Kidney tubule cell (primary cell): ENCODE results near the gene UNC5B.

Experiments used
- DNase-seq: peaks from one replicate; pipeline ENCODE4 v3.0.0-alpha.2; 2018; ENCODE audit warnings: low spot score

The UNC5B gene

DNA sequence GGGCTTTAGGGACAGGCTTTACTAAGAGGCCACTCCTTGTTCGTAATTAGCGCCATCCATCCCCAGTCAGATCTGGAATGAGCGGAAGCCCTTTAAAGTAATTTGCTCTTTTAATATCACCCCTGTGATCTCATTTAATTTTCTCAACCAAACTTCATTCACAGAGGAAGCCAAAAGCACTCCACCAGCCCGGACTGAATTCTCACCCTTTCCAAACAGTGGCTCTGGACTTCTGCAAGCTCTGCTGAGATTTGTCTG lies 43.1 kb downstream of the UNC5B start:
- DNase-seq: no peak

DNA sequence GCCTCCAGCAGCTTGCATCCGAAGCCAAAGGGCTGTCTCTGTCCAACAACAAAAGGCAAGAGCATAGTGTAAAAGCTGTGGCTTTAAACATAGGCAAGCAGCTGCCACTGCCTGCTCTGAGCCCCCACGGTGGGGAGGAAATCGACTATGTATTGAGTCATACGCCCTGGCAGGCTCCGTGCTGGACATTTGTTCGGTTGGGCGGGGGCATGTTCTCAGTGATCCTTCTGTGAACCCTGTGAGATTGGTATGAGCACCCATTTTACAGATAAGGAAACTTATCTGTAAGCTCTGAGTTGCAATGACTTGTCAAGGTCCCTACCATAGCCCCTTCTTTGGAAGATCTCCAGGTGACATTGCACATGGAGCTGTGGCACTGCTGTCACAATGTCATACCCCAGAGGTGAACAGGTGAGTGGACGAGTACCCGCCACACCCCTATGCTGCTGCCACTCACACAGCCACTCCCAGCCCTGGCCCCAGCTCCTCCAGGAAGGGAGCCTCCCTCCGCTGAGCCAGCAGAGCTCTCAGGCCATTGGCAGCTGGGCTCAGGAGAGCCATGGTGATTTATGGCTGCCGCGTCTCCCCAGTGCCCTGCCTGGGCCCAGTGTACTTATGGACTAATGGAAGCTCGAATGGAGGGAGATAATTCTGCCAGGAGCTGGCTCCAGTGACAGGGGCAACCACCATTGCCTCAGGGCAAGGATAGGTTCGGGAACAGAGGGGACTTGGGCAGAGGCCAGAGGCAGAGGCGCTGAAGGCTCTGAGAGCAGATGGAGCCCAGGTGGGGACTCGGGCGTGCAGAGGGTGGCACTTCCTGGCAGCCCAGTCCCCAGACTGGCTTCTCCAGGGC lies 43.7 kb downstream of the UNC5B start:
- peak; percentile 36 for DNase-seq

DNA sequence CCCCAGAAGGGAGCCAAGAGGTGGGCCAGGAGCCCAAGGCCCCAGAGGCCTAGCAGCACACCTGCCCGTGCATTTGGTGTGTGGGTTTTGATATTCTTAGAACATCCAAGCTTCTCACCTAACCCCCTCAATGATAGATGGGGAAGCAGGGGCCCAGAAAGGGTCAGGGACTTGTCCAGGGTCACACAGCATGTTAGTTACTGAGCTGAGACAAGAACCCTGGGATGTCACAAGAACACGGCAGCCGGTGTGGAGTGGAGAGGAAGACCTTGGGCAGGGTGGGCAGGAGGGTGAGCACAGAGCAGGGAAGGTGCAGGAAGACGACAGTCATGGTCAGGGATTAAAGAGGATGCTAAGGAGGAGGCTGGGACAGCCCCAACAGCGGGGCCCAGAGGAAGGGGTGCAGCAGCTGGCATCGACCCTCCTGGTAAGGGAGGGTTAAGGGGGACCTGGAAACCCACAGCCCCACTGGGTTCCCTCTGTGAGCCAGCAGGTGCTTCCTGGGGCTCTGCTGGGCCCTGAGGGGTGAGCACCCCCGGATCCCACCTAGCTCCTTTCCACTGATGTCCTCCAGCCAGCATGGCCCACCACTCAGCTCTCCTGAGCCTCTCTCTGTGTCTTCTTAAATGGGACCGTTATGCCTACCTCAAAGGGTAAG lies 44.4 kb downstream of the UNC5B start:
- no peak for DNase-seq

DNA sequence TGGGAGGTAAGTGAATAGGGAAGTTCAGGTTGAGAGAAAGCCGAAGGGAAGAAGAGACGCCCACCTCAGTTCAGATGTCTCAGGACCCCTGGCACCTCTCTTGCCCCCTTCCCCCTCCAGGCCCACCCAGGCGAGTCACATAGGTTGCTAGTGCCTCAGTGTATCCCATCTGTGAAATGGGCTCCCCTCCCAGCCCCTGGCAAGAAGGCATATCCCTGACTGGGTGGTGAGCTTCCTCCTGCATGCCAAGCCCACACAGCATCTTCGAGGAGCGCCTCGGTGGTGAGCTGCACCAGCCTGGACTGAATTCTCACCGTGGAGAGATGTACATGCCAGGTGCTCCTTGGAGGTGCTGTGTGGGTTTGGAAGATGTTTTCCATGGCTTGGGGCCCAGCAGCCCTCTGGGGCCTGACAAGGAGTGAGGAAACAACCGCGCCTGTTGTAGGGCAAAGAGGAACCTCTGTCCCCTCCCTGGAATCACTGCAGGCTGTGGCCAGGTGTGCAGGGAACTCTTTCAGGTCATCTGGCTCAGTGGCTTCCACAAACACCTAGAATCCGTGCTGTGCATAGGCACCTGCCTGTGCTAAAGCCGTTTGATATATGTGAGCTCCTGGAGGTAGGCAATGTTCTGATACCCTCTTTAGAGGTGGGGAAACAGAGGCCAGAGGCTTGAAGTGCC lies 45.1 kb downstream of the UNC5B start:
- DNase-seq: no peak

DNA sequence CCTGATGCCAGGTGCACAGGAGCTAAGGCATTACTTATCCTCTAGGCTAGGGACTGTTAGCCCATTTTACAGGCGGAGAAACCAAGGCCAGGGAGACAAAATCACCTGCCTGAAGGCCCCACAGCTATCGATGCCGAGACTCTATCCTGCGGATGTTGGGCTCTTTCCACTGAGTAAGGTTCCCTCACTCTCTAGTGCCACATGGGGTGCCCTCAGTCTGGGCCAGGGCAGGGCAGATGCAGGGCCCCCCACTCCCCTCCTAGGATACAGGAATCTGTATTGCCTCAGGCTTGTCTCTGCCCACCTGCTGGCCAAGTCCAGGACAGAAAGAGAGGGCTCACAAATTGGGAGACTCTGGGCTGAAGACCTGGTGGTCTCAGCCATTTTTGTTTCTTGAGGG lies 45.7 kb downstream of the UNC5B start:
- no peak for DNase-seq

DNA sequence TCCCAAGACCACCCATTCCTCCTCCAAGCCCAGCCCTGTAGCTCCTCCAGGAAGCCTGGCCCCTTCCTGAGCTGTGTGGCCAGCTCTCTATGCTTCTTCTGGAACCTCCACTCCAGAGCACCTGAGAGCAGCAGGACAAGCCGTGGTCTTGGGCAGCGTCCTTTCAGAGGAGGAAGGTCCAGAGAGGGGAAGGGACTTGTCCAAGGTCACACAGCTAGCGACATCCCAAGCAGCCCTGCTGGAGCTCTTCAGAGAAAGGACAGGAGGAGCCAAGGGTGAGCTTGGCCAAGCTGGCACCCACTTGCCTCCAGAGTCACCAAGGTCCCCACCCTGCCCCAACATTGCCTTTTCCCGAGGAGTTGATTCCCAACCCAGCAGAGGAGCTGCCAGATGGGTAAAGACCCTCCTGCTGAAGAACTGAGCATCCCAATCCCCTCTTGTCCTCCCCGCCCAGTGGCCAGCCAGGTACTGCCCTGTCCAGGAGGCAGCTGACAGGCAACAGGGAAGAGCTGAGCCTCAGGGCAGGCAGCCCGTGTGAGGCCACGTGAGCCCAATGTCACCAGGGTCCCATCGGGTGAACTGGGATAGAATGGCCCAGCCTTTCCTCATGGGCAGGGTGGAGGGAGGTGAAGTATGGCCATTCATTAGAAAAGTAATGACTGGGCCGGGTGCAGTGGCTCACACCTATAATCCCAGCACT lies 46.2 kb downstream of the UNC5B start:
- DNase-seq: no peak

DNA sequence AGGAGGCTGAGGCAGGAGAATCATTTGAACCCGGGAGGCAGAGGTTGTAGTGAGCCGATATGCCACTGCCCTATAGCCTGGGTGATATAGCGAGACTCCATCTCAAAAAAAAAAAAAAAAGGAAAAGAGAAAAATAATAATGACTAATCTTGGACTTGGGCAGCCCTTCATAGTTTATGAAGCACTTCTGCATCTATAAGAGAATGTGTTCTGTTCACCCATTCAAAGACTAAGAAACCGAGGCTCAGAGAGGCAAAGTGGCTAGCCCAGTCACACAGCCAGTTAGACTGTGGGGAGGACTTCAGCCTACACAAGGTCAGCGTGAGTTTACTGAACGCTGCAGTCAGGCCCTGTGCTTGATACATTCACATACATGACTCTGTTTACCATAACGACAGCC lies 46.9 kb downstream of the UNC5B start:
- no peak for DNase-seq

DNA sequence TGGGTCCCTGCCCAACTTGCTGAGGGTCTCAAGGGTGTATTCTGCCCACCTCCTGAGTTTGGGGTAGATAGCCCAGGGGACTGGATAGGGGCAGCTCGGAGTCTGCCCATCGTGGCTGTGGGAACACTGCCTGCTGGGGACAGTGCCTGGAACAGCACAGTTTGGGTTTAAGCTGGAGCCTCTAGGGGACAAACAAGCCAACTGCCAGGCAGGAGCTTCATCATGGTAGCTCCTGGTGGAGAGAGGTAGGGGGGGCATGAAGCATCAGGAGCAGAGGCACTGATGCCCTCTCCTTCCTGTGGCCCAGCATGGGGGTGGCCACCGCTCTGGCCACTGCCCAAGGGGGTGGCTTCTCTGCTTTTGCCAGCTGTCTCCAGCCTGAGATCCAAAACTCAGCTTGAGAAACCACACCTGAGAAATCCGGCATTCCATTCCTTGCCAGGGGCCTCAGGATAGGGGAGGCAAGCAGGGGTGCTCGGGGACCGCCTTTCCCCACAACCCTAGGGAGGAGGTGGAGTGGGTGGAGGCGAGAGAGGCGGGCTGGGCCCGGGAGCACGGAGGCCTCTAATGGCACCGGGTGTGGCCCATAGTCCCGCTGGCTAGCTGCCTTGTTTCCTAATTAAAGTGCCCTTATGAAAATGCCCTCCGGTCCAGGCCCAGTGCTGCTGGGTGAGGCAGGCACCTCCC lies 47.6 kb downstream of the UNC5B start:
- DNase-seq: no peak

DNA sequence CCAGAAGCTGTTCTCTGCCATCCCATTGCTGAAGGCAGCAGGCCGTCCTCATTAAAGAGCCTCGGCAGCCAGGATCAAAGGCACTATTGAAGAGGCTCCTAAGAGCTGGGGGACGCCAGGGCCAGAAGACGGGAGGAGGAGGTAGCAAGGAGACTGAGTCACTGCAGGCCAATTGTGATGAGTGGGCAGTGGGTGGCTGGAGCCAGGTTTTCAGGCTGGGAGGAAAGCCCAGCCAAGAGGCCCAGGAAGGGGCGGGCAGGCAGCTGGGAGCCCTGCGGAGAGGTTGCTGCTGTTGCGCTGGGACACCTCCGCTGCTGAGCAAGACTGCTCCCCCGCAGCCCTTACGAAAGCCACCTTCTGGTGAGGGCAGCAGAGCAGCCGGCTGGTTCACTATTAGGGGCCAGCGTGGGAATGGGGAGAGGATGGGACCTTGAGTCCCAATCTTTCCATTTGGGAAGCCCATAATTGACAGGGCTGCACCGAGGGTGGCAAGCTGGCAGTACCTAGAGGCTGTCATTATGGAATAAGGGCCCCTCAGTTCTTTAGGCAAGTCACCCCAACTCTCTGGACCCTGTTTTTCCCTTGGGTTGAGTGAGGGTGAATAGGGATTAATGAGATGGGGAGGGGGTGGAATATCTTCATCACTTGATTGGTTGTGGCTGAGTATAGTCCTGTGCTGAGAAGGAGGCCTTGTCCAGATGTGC lies 48.4 kb downstream of the UNC5B start:
- no peak for DNase-seq

DNA sequence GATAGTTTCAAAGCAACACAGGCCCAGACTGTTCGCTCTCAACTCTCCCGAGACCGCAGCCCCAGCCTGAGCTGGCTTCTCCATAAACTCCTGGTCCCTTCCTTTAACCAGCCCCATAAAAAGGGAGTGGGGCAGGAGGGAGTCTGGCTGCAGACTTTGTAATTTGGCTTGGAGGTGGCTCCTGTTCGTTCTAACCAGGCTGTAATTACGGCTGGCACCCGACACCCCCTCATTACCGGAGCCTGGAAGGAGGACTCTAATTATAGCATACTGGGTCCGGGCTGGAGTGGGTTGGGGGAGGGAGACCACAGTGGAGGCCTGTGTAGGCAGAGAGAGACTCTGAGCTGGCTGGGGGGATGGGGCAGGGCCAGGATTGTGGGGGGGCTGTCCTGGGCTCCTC lies 49.7 kb downstream of the UNC5B start:
- no peak for DNase-seq

DNA sequence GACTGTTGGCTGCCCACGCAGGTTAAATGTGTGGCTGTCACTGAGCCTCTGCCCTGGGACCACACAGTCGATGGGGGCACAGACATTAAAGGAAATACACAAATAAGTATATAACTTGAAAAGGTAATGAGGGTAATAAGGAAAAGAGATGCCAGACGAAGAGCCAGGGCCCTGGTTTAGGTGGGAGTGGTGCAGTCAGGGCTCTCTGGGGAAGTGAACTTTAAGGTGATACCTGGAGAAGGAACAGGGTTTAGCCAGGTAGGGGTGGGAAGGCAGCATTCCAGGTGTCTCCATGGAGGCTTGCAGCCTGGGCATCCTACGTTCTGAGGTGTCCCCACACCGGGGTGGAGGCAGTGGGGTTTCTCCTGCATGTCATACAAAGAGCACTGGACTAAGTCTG lies 50.4 kb downstream of the UNC5B start:
- DNase-seq: no peak

DNA sequence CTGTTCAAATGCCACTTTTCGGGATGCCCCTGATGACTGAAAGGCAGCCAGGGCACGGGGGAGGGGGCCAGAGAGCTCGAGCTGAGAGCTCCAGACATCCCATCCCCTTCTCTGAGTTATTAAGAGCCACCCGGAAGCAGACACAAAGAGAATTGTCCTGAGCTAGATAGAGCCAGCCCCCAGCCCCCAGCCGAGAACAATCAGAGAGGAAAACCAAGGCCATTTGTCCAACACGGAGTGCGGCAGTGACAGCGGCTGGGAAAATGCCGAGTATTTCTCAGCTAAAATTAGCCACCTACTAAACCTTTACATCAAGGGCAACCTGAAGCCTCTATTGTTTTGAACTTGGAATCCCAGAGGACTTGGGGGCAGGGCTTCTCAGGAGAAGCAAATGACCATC lies 51.0 kb downstream of the UNC5B start:
- DNase-seq: no peak

DNA sequence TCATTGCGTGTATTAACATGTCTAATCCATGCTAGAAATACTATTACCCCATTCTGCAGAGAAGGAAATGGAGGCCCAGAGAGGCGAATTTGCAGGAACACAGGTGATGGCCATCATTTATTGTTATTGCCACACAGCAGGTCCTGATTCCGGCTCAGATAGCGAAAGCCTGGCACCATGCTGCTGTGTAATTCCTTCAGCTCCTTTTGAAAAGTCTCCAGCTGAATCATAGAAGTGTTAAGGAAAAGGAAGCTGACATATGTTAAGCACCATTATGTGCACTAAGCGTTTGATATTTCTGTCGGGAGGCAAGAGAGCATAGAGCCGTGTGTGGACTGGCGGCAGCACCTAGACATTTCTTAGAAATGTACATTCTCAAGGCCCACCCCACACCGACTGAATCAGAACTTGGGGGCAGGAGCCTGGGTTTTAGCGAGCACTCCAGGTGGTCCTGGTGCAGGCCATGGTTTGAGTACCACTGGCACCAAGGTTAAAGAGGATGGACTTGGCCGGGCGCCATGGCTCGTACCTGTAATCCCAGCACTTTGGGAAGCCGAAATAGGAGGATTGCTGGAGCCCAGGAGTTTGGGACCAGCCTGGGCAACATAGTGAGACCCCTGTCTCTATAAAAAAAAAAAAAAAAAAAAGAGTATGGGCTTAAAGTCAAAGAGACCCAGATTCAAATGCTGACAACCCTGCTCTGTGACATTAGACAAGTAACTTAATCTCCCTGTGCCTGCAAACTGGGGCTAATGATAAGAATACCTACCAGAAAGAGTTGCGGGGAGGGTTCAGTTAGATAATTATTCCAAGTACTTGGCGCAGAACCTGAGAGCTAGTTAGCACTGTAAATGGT lies 52.2 kb downstream of the UNC5B start:
- DNase-seq: no peak

DNA sequence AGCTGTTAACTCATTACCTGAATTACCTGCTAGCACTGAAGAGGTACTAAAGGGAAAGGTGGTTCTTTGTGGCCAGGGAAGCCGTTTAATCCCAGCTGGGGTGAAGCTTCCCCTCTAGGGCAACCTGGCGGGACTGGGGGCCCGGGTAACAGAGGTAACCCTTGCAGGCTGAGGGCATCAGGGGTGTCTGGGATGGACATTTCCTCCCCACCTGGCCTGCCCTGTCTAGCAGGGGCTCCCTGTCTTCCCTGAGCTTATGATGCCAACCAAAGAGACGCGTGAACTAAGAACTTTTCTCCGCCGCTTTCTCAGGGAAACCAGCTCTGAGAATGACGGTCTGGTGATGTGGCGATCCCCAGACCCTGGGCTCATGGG lies 52.8 kb downstream of the UNC5B start:
- no peak for DNase-seq

DNA sequence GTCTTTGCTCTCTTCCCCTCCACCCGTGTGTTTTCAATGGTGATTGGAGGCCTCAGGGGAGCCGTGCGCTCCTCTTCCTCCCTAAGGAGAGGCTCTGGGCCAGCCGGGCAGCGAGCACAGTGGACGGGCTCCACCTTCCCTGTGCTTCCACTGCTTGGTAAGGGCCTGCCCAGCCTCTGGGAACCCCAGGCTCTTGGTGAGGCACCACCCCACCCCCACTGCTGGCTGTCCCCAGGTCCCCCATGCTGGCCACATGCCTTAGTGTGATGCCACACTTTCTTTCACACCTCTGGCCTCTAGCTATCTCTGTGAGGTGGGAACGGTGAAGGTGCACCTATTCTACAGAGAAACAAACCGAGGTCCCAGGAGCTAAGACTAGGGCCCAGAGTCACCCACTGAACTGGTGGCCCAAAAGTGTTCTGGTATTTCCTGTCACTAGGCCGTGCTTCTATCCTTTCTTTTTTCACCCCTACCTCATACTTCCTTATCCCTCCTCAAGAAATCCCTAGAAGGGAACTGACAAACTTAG lies 53.3 kb downstream of the UNC5B start:
- DNase-seq: no peak

DNA sequence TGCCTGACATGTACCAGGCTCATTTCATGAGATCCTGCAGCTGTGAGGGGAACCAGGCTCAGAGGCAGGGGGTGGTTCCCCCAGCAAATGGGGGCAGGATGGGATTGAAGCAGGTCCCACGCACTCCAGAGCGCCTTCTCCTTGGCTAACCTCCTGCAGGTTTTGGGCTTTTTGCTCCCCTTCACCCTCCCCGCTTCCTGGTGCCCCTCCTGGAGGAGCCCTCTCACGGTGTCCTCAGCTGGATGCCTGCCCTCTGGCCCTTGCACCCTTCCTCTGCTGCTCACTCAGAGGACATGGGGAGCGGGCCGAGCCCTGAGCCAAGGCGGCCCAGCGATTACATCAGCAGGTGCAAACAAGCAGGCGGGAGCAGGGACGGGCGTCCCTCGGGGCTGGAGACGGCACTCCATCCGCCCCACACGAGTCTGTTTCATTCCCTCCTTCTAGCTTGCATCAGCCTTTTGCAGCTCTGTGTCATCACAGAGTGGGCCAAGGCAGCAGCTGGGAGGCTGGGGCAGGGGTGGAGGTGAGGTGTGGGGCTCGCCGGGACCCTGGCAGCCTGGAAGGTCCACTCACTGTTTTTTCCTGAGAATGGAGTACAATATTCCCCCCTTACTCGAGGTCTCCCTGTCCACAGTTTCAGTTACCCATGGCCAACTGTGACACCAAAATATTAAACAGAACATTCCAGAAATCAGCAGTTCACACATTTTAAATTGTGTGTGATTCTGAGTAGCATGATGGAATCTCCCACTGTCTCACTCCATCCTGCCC lies 54.0 kb downstream of the UNC5B start:
- DNase-seq: no peak

DNA sequence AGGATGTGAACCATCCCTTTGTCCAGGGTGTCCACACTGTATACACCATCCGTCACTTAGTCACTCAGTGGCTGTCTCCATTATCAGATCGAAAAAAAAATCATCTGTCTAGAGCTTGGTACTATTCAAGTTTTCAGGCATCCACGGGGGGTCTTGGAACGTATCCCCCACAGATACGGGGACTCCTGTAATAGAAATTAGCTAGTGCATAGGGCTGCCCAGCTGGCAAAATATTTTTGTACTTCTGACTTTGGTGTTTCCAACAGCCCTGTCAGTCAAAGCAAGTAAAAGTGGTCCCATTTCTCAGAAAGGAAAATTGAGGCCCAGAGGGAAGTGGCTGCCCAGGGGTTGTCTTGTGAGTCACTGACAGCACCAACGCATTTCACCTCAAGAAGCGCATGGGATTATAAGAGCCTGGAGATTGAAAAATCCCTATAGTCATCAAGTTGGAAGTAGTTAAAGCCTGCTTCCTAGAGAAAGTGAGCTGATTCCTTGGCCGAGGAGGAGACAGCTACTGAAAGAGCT lies 54.6 kb downstream of the UNC5B start:
- no peak for DNase-seq

DNA sequence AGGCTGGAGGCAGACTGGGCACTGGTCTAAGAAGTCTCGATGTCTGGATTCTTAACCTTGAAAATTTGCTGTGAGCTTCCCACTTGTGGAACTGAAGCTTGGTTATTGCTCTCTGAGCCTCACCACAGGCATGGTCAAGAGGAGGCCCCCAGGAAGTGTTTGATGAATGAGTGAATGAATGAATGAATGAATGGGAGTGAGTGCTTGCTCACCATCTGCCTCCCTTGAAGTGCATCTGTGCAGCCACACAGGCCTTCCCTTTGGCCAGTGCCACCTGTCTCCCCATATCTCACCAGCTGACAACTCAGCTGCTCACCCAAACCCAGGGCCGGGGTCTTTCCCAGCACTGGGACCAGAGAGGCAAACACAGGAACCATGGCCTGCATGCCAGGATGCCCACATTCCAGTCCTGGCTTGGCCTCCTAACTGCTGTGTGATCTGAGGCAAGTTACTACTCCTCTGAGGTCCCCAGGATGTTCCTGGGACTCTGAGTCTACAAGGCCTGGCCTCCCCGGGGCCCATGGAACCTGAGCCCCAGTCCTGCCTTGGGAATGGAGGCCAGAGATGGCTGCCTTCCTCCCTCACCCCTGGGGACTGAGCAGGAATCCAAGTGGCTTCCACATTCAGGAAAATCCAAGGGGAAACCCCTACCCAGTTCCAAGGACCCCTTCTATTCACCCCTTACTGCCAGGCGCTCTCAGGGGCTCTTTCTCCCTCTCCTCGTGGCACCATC lies 55.3 kb downstream of the UNC5B start:
- no peak for DNase-seq

DNA sequence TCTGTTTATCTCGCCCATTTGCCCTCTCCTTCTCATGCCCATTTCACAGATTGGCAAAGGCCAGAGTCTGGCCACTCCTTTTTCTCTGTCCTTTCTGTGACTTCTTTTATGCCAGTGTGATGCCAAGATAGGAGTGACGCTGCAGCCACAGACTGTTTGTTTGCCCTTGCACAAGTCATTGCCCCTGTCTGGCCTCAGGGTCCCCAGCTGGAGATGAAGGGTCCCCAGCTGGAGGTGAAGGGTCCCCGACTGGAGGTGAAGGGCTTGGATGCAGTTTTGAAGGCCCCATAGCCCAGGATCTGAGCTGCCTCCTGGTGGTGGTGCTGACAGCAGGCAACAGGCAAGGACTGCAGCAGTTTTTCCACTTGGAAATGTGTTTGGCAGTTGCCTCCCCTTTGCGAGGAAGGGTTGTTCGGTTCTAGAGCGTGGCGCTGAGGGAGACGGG lies 55.9 kb downstream of the UNC5B start:
- DNase-seq: no peak
